ENCODE data around the gene TSPOAP1.

The TSPOAP1 gene

DNA sequence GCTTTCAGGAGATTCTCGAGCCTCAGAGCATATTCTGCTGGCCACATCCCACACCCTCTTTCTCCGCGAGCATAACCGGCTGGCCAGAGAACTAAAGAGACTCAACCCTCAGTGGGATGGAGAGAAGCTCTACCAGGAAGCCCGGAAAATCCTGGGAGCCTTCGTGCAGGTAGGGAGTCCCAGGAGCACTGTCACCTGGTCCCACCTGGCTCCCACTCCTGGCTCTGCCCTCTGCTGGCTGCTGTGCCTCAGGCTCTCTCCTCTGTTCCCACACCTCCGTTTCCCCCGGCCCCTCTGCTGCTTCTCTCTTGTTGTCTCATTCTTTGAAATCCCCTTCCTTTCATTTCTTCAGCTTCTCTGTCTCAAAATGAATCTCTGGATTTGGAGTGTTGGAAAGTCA, 73.8 kb downstream of the TSPOAP1 start:
- no peak for ATAC-seq

DNA sequence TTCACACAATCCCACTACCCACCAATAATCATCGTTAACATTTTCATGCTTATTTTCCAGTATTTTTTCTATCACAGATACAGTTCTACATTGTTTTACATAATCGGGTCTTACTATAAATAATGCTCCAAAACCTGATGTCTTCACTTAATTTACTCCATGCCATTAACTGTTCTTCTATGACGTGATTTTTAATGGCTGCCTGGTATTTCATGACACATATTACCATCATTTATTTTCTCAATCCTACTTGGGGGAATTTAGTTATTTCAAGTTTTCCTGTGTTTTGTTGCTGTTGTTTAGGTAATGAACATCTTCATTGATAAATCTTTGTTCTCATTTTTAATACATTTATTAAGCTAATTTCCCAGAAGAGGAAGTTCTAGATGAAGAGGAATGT, 75.5 kb downstream of the TSPOAP1 start:
- TF ChIP-seq ZNF565 (CRISPR knock-in tag; conservative IDR thresholded peaks at IDR 0.05; ENCODE audit: low read depth), result no peak
- TF ChIP-seq ZC3H10 (CRISPR knock-in tag; IDR thresholded peaks at IDR 0.05), result no peak
- TF ChIP-seq BACH2 (CRISPR knock-in tag; IDR thresholded peaks at IDR 0.05; ENCODE audit: borderline replicate concordance), result no peak
- TF ChIP-seq TOX (CRISPR knock-in tag; IDR thresholded peaks at IDR 0.05; ENCODE audit: borderline replicate concordance), result no peak
- TF ChIP-seq GLIS3 (CRISPR knock-in tag; IDR thresholded peaks at IDR 0.05), result no peak
- no peak for TF ChIP-seq PATZ1 (CRISPR knock-in tag; IDR thresholded peaks at IDR 0.05; ENCODE audit: borderline replicate concordance)
- no peak for TF ChIP-seq ZFP3 (CRISPR knock-in tag; IDR thresholded peaks at IDR 0.05)
- TF ChIP-seq TCF4 (CRISPR knock-in tag; IDR thresholded peaks at IDR 0.05; ENCODE audit: borderline replicate concordance), result no peak
- no peak for TF ChIP-seq RARB (CRISPR knock-in tag; IDR thresholded peaks at IDR 0.05)
- no peak for TF ChIP-seq ZNF8 (CRISPR knock-in tag; IDR thresholded peaks at IDR 0.05)
- TF ChIP-seq ISL1 (CRISPR knock-in tag; IDR thresholded peaks at IDR 0.05), result no peak
- no peak for TF ChIP-seq CSDC2 (CRISPR knock-in tag; IDR thresholded peaks at IDR 0.05)
- TF ChIP-seq, protein P1, sequence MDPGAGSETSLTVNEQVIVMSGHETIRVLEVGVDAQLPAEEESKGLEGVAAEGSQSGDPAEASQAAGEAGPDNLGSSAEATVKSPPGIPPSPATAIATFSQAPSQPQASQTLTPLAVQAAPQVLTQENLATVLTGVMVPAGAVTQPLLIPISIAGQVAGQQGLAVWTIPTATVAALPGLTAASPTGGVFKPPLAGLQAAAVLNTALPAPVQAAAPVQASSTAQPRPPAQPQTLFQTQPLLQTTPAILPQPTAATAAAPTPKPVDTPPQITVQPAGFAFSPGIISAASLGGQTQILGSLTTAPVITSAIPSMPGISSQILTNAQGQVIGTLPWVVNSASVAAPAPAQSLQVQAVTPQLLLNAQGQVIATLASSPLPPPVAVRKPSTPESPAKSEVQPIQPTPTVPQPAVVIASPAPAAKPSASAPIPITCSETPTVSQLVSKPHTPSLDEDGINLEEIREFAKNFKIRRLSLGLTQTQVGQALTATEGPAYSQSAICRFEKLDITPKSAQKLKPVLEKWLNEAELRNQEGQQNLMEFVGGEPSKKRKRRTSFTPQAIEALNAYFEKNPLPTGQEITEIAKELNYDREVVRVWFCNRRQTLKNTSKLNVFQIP (CRISPR knock-in tag; IDR thresholded peaks at IDR 0.05; ENCODE audit: borderline replicate concordance, low read depth), result no peak
- ATAC-seq, result no peak

More for the DNA sequence above, 73.8 kb downstream of the TSPOAP1 start:
- no peak for TF ChIP-seq TOX (CRISPR knock-in tag; IDR thresholded peaks at IDR 0.05; ENCODE audit: borderline replicate concordance)
- TF ChIP-seq ZNF565 (CRISPR knock-in tag; conservative IDR thresholded peaks at IDR 0.05; ENCODE audit: low read depth), result no peak
- TF ChIP-seq TSHZ2 (CRISPR knock-in tag; IDR thresholded peaks at IDR 0.05), result no peak
- no peak for TF ChIP-seq PATZ1 (CRISPR knock-in tag; IDR thresholded peaks at IDR 0.05; ENCODE audit: borderline replicate concordance)

DNA sequence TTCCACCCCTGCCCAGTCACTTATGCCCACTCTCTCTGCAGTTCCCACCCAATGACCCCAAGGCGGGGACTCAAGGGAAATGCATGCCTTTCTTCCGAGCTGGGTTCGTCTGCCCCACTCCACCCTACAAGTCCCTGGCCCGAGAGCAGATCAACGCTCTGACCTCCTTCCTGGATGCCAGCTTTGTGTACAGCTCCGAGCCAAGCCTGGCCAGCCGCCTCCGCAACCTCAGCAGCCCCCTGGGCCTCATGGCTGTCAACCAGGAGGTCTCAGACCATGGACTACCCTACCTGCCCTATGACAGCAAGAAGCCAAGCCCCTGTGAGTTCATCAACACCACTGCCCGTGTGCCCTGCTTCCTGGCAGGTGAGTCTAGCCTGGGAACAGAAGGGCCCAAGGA, 76.5 kb downstream of the TSPOAP1 start:
- ATAC-seq, result no peak
- no peak for TF ChIP-seq ESRRG (CRISPR knock-in tag; IDR thresholded peaks at IDR 0.05)
- TF ChIP-seq ARNTL (CRISPR knock-in tag; IDR thresholded peaks at IDR 0.05; ENCODE audit: borderline replicate concordance, low read depth), result no peak
- no peak for TF ChIP-seq ZC3H10 (CRISPR knock-in tag; IDR thresholded peaks at IDR 0.05)
- no peak for TF ChIP-seq SNAI2 (CRISPR knock-in tag; IDR thresholded peaks at IDR 0.05)
- no peak for TF ChIP-seq CREB5 (CRISPR knock-in tag; IDR thresholded peaks at IDR 0.05; ENCODE audit: low read depth)
- TF ChIP-seq ZFP30 (CRISPR knock-in tag; IDR thresholded peaks at IDR 0.05), result no peak
- no peak for TF ChIP-seq TOX (CRISPR knock-in tag; IDR thresholded peaks at IDR 0.05; ENCODE audit: borderline replicate concordance)
- no peak for TF ChIP-seq CSDC2 (CRISPR knock-in tag; IDR thresholded peaks at IDR 0.05)
- TF ChIP-seq PATZ1 (CRISPR knock-in tag; IDR thresholded peaks at IDR 0.05; ENCODE audit: borderline replicate concordance), result no peak
- no peak for TF ChIP-seq TCF4 (CRISPR knock-in tag; IDR thresholded peaks at IDR 0.05; ENCODE audit: borderline replicate concordance)
- no peak for TF ChIP-seq ZNF70 (CRISPR knock-in tag; IDR thresholded peaks at IDR 0.05)
- TF ChIP-seq RARB (CRISPR knock-in tag; IDR thresholded peaks at IDR 0.05), result no peak
- TF ChIP-seq PPARA (CRISPR knock-in tag; IDR thresholded peaks at IDR 0.05; ENCODE audit: borderline replicate concordance), result no peak
- no peak for TF ChIP-seq ZFP3 (CRISPR knock-in tag; IDR thresholded peaks at IDR 0.05)
- TF ChIP-seq, protein P1 (CRISPR knock-in tag; IDR thresholded peaks at IDR 0.05; ENCODE audit: borderline replicate concordance, low read depth), result no peak
- no peak for TF ChIP-seq ZNF8 (CRISPR knock-in tag; IDR thresholded peaks at IDR 0.05)
- TF ChIP-seq OSR1 (CRISPR knock-in tag; IDR thresholded peaks at IDR 0.05), result no peak
- TF ChIP-seq, protein P2, sequence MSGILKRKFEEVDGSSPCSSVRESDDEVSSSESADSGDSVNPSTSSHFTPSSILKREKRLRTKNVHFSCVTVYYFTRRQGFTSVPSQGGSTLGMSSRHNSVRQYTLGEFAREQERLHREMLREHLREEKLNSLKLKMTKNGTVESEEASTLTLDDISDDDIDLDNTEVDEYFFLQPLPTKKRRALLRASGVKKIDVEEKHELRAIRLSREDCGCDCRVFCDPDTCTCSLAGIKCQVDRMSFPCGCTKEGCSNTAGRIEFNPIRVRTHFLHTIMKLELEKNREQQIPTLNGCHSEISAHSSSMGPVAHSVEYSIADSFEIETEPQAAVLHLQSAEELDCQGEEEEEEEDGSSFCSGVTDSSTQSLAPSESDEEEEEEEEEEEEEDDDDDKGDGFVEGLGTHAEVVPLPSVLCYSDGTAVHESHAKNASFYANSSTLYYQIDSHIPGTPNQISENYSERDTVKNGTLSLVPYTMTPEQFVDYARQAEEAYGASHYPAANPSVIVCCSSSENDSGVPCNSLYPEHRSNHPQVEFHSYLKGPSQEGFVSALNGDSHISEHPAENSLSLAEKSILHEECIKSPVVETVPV (CRISPR knock-in tag; IDR thresholded peaks at IDR 0.05), result no peak
- TF ChIP-seq BACH2 (CRISPR knock-in tag; IDR thresholded peaks at IDR 0.05; ENCODE audit: borderline replicate concordance), result no peak
